ENCODE data around the gene TNNI3K.

TNNI3K gene

DNA sequence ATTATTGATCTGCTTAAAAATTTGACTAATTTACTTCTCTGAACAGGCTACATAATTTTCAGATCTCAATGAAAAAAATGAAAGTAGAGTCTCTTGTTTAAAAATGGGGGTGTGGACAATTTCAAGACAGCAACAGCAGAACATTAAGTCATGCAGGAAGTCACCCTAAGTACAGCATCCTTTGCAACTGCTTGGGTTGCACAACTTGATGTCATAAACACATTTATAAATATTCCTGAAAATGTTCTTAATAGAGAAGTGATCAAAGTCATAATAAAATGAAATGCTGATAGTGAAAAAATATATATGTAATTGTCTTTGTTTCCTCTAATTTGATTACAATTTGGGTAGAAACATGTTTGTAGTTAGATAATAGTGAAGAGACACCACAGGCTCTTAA is 79.3 kb downstream of the TNNI3K start:
- no peak for DNase-seq

GRCh38 chr1:74316302-74316701 is 81.1 kb downstream of the TNNI3K start:
- no peak for DNase-seq

GRCh38 chr1:74317663-74318062 is 82.5 kb downstream of the TNNI3K start:
- DNase-seq, result no peak

DNA sequence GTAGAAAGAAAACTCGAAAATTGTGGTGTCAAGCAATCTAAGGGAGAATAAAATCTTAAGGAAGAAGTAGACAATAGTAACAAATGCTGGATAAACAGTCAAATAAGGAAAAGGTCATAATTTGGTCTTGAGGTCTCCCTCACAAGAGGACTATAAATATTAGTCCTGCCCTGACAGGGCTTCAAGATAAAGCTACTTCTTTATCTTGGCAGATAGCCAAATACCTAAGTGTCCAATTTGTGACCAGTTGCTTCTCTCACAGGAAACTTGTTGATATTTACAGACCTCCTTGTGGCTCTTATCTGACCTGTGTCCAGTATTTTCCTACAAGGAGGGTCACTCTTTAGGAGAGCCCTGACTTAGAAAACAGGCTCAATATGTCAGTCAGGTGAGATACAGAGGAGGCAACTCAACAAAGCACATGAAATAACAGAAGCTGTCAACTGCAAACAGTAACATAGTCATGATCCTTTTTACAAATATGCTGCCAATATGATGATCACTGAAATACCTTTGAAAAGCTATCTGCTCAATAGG is 88.8 kb downstream of the TNNI3K start:
- DNase-seq, result no peak

- no peak for DNase-seq
These were observed 89.7 kb downstream of the TNNI3K start for GRCh38 chr1:74324684-74325448.

- DNase-seq, result no peak
These were observed 93.7 kb downstream of the TNNI3K start for GRCh38 chr1:74328851-74329250.

DNA sequence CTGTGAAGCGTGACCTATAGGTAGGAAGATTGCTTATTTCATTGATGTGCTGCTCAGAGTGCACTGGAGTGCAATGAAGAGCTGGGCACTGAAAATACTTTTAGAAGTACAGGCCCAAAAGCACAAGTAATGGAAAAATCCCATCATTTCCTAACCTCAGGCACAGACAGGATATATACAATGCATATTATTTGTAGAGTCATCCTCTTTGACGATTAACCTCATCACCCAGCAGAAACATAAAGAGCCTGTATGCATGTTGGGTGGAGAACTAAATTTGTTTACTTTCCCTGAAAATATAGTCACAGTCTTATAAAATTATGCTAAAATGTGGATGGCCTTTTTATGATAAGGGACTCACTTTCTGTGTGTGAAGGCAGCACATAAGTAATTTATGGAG is 98.1 kb downstream of the TNNI3K start:
- DNase-seq, result no peak

DNA sequence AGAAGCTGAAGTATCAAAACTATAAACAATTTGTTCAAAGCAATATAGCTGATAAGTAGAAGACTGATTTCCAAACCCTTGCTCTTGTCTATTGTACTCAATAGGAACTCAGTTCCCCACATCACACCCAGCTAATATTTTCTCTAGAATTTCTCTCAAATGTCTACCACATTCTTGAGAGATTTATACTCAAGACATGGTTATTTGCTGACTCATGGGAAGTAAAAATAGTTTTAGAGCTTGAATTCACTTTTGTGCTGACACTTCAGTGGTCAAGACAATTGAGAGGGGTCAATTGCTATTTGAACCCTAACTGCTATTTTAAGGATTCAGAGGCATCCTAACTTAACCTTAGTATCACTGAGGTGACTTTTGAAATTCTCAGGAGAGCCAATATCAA is 99.0 kb downstream of the TNNI3K start:
- DNase-seq, result peak; percentile 46

GRCh38 chr1:74340656-74341055 is 105.5 kb downstream of the TNNI3K start:
- no peak for DNase-seq

DNA sequence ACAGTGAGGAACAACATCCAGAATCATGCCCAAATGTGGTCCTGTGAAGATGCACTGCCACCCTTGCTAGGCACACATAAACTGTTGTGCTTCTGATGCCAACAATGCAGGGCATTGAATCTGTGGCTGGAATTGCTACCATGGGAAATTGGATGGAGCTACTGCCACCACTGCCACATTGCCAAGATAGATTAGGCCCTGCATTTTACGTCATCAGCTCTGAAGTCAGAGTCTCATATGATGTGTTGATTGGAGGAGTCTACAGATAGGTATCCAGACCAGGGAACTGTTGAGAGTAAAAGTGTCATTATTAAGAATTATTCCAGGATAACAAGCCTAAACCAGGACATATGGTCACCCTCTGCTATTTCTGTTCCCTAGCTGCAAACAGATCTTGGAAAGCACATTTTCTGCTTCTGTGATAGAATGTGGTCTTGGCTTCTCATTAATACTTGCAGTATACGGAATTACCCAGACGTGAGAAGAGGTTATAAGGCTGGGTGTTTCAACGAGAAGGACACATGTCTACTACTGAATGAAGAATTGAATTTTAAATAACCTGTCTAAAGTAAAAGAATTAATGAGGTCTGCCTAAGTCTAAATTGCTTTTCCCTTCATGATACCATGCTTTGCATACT is 106.6 kb downstream of the TNNI3K start:
- DNase-seq, result no peak

DNA sequence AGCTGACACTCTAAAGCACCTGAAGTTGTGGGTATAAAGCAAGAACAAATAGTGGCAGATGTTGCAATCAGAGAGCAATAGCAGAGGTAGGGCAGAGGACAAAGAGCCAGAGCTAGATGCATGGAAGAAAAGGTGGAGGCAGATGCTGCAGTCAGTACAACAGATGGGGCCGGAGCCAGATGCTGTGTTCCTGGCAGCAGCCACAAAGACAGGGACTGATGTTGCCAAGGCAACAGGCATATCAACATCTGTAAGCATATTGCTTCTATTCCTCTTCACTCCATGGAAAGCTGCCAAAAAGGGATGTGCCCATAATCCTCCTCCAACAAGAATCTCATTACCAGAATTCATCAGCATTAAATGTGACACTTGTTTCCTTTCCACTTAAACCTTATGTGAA is 108.0 kb downstream of the TNNI3K start:
- no peak for DNase-seq

DNA sequence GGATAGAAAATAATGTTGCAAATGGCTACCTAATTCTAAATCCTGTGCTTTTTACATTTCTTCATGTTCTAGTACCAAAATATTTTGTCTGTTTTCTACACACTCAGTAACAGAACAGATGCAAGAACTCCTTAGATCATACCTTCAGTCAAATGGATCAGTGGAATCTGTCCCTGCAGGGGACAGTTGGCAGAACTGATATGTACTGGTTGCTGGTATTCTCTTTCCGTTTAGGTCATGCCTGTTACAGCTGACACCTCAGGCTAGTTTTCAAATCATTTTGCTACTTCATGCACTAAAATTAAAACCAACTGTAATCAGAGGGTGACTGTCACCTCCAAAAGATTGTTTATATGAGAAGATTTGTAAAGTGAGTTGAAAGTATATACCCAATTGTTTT is 109.2 kb downstream of the TNNI3K start:
- no peak for DNase-seq

DNA sequence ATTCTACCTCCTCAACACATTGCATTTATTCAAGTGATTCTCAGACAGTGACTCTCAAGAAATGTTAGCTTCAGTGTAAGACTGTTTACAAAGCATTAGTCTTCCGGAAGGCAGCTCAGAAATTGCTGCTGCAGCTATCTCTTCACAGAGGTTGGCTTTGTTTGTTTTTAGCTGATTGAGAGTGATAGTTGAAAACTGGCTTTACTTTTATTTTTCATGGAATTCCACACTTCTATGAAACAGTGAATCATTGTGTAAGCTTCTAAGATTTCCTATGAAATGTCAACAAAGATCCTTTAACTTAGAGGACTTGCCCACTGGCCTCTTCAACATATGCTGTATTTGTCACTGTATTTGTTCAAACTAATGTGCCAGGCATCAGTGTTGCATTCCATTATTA is 121.3 kb downstream of the TNNI3K start:
- peak; percentile 35 for DNase-seq

GRCh38 chr1:74357150-74357549 is 122.0 kb downstream of the TNNI3K start:
- DNase-seq, result no peak

- DNase-seq, result no peak
These were observed 122.6 kb downstream of the TNNI3K start for GRCh38 chr1:74357756-74358155.

DNA sequence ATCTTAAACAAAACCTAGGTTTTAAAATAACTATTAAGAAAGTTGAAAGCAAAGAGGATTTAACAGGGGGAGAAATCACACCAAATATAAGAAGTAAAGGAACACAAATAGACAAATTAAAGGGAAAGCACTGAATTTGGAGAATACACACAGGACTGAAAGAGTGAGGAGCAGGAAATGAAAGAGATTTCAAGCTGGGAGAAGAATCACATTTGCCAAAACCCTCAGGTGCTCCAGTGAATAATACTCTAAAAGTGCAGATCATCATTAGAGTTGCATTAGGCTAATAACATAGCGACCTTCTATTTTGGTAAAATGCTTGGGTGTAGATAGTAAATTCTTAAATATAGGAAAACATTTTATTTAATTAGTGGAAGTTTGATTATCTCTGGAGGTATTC is 127.5 kb downstream of the TNNI3K start:
- DNase-seq, result no peak

DNA sequence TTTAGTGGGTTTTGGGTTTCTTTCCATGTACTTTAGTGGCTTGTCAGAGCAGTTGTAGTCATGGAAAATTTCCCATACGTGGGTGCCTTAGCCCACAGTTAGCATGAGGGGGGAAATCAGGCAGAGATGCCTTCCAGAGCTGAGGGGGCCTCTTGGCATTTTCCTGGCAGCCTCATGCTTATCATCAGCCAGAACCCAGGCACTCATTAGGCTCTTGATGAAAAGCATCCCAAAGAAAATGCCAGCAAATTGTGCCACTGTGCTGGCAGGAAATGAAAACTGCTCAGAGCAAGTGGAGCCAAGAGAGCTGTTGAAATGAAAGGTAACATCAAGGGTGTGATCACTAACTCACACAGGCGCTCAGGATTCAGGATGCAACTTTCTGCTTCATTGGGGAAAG is 128.0 kb downstream of the TNNI3K start:
- DNase-seq, result no peak

DNA sequence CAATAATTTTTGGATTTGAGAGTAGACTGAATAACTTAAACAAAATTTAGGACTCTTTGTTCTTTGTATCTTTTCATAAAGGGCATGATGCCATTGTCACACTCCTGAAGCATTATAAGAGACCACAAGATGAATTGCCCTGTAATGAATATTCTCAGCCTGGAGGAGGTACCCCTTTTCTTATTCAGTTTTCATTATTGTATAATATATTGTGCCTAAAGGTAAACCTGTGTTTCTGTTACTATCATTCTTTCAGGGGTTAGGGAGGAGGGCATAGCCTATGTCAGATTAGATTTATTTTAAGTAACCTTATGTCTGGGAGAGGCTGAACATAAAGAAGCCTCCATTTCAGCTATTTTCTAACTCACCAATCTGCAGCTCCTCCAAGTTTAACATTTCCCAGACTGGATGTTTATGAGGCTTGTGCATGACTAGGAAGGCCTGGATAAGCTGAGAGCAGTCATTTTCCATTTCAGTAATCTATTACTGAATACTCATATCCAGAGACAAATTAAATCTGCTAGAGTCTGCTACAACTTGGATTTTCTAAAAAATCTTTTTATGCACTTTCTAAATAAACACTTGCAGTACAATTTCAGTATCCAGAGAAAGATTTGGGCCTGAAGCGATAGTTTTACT is 132.1 kb downstream of the TNNI3K start:
- DNase-seq, result no peak

DNA sequence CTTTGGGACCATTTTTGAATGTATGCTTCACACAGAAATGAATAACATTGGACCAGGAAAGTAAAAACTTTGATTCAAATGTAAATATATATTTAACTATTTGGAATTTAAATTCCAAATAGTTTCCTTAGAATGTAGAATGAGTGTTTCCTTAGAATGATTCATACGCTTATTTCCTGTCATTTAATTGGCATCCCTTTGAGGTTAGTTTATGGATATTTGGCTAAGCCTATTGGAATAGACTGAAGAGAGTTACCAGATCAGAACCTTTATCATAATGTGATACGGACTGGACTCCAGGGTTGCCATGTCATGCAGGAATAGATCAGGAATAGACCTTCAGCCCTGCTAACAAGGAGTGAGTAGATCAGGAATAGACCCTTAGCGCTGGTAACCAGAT is 133.1 kb downstream of the TNNI3K start:
- no peak for DNase-seq

- DNase-seq, result no peak
These were observed 140.2 kb downstream of the TNNI3K start for GRCh38 chr1:74375376-74375775.

DNA sequence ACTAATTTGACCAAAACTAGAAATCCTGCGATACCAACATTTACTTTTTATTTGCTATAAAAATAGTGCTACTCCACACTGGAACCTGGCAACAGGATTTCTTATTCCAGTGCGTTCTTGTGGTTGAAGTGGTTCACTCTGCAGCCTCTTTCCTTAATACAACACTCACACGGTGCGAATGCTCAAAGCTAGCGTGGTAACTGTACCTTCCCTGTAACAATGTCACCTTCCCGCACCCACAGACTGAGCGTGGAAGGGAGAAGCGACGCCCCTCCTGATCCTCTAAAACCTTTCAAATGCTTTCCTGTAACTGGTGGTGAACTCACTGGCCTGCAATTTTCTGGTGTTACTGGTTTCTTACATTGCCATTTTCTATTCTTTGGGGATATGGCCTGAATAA is 145.1 kb downstream of the TNNI3K start:
- no peak for DNase-seq

DNA sequence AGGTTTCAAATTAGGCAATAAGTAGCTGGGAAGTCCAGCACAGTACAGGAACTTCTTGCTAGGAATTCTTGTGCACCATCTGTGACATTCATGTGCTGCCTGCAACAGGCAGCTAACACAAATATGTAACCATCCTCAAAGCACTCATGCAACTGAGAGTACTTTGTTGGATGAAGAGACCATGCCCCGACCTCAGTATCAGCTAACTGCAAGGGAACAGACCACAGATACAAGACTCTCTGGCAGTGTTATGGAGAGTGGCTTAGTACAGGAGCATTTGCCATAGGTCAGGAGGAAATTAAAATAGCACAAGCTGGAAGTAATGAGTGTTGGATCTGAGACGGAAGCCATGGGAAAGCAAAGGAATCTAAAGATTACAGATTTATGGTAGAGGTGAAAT is 153.7 kb downstream of the TNNI3K start:
- DNase-seq, result peak; percentile 19

- DNase-seq, result no peak
These were observed 157.0 kb downstream of the TNNI3K start for GRCh38 chr1:74392186-74392585.

- no peak for DNase-seq
These were observed 157.7 kb downstream of the TNNI3K start for GRCh38 chr1:74392840-74393239.

All from kidney glomerular epithelial cell (primary cell).